ENCODE results near the gene TAC3.
A peak's percentile ranks its signal among the peaks of the same experiment; 100 is the strongest.
"Not testable (repeated sequence)": the region's sequence is repeated elsewhere in the genome, so short reads cannot be mapped to it uniquely, and the experiment has no call there.

The TAC3 gene

DNA sequence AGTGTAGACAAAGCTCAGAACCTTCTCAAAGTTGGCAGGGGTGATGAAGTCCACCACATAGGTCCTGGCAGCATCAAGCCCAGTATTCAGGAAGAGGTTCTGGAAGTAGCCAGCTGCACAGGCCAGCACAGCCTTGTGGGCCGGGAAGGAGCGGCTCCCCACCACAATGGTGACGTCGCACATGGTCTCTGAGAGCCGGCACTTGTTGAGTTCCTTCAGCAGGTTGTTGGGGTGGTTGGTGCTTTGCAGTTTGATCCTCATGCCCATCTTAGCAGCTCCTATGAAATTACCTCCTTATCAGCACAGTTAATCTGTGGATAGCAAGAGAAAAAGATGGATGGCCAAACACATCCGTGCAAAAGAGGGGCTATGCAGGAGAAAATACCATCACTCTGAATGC lies 11.7 kb downstream of the TAC3 start:
- DNase-seq (ENCODE audit: low read depth), result no peak

DNA sequence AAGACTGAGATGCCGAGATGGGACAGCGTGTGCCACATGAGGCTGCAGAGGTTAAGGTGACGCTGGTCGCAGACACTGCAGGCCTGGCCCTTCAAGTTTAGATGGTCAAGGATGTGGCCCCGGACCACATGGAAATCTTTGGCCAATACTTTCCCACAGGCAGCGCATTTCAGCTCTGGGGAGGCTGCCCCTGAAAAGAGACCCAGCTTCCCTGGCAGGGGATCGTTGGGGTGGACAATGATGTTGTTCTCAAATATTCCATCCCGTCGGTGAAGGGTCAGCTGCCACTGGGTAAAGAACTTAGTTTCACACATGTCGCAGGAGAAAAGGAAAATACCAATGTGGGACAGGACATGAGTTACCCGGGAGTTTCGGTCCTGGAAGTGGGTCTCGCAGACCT lies 12.9 kb downstream of the TAC3 start:
- no peak for DNase-seq (ENCODE audit: low read depth)

DNA sequence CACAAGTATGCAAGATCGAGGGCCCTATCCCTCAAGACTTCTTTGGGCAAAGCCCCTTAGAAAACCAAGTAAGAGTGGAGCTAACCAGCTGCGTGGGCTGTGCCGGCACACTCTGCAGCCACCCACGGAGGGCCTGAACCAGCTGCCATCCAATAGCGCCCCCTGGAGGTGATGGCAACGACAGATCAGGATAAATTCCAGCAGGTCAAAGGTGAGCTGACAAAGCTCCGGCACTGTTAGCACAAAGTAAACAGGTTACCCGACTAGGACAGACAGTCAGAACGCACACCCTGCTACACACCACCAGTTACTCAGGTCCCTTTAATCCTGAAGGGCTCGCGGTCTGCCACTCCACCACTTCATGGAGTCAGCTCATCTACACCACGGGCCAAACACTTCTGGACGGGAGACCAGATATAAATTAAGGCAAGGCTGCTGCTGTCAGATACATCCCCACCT lies 14.9 kb downstream of the TAC3 start:
- peak; percentile 30 for DNase-seq (ENCODE audit: low read depth)

DNA sequence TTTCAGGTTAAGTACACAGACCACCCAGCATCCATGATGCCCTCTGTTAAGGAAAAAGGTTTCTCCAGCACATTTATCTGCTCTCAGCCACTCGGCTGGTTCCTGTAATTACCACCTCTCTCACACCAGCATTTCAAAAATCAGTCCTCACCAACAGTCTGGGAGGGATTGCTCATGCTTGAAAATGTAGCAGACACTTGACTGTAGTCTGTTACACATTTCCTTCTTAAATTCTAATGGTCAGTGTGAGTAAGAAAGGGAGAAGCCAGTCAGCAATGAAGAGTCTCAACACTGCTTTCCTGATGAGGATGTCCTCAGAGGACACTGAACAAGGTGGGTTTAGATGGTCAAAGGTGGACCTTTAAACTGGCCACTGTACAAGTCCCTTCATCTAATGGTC lies 15.9 kb downstream of the TAC3 start:
- no peak for DNase-seq (ENCODE audit: low read depth)

DNA sequence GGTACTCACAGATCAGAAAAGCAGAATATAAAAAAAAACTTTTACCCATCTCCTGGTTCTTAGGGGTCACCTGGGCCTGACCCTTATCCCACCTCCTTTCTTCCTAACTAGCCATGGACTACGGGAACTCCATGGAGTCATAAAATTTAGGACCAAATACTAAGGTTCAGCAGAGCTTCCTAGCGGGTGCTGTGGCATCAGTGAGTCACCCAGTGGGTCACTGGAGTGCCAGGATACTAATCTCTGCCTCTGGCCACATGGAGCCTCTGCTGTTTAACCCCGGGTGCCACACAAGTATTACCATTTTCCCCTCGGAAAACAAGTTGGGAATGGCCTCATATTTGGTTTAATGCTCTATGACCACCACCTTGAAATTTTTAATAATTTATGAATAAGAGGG lies 16.9 kb downstream of the TAC3 start:
- DNase-seq (ENCODE audit: low read depth), result no peak

DNA sequence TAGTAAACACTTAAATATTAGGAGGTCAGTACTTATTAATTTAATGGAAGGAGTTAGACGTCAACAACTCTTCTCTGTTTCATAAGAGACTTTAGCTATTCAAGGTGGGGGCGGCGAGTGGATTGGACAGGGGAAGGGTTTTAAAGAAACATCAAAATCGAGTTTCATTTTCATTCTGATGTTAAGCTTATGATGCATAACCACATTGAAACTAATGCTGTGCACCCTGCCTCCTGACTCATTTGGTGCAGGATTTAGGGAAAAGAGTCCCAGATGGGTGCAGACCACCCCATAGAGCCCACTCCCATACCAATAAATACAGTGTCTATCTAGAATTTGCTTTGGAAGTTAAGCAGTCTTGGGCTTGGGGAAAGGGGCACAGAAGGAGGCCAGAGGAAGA lies 17.3 kb downstream of the TAC3 start:
- no peak for DNase-seq (ENCODE audit: low read depth)

DNA sequence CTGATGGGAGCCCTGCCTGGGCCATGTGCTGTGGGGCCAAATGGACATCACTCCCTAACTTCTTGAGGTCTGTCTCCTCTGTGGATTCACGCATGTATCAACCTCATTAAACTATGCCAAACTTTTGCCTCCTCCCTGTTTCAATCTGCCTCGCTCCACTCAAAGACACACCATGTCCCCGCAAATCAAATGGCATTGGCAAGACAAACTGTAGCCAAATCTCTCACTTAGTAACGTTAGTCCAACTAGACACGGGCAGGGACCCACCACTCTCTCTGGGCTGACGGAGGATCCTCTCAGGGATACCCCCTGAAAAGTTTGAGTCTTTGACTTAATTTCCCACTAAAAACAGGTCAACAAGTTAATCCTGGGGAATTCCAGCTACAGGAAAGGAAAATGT lies 18.0 kb downstream of the TAC3 start:
- DNase-seq (ENCODE audit: low read depth), result no peak

DNA sequence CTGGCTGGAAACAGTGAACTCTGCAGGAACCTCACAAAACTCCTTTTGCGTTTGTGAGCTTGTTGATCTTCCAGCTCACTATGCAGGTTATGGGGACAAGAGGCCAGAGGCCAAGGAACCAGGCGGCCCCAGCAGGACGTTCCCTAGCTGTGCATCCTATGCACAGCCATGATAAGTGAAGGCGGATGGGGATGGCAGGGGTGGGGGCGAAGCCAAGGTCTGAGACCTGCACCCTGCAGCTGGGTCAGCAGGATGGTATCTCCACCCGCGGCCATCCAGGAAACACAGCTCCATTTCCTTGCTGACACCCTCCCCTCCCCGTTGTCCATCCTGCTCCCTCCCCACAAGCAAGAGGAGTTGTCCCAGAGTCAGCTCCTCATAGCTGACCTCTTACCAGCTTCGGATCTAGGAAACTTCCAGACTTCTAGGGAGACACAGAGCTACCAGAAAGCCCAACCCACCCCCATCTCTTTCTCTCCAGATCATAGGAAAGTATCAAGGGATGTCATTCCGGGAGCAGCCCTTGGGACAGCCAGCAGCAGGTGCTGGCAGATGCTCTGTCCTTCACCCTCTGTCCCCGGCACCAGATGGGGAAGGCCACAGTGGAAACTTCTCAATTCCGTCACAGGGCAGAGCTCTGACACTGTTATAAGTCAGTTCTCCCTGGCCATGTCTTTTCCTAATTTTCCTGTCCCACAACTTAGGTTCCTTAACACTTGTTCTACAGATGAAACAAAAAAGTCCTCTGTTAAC lies 19.4 kb downstream of the TAC3 start:
- DNase-seq (ENCODE audit: low read depth), result no peak

DNA sequence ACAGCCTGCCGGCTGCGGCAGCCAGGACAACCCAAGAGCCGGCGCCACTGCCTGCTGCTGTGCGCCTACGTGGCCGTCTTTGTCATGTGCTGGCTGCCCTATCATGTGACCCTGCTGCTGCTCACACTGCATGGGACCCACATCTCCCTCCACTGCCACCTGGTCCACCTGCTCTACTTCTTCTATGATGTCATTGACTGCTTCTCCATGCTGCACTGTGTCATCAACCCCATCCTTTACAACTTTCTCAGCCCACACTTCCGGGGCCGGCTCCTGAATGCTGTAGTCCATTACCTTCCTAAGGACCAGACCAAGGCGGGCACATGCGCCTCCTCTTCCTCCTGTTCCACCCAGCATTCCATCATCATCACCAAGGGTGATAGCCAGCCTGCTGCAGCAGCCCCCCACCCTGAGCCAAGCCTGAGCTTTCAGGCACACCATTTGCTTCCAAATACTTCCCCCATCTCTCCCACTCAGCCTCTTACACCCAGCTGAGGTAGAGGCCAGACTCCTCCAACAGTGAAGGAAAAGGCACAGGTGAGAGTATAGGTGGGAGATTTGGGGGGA lies 20.3 kb downstream of the TAC3 start:
- no peak for DNase-seq (ENCODE audit: low read depth)

DNA sequence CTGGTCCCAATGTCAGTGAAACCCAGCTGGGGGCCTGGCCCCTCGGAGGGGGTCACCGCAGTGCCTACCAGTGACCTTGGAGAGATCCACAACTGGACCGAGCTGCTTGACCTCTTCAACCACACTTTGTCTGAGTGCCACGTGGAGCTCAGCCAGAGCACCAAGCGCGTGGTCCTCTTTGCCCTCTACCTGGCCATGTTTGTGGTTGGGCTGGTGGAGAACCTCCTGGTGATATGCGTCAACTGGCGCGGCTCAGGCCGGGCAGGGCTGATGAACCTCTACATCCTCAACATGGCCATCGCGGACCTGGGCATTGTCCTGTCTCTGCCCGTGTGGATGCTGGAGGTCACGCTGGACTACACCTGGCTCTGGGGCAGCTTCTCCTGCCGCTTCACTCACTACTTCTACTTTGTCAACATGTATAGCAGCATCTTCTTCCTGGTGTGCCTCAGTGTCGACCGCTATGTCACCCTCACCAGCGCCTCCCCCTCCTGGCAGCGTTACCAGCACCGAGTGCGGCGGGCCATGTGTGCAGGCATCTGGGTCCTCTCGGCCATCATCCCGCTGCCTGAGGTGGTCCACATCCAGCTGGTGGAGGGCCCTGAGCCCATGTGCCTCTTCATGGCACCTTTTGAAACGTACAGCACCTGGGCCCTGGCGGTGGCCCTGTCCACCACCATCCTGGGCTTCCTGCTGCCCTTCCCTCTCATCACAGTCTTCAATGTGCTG lies 21.0 kb downstream of the TAC3 start:
- DNase-seq (ENCODE audit: low read depth), result no peak

DNA sequence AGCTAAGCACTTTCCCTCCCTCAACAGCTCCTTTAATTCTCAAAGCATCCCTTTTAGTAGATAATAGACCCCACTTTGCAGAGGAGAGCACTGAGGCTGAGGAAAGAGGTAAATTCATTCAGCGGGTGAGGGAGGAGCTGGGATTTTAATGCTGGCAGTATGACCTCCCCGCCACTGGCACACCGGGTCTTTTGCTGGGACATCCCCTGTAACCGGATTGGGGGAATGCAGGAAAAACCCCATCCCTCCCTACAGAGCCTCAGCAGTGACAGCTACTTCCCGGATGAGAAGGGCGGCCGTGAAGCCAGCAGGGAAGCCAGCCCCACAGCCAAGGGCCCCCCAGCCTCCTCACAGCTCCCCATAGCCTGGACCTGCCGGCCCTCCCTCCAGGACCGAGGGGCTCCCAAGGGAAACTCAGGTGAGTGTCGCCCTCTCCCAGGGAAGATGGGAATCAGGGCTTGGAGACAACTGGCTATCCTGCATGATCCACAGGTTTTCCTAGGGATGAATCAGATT lies 22.0 kb downstream of the TAC3 start:
- DNase-seq (ENCODE audit: low read depth), result no peak

DNA sequence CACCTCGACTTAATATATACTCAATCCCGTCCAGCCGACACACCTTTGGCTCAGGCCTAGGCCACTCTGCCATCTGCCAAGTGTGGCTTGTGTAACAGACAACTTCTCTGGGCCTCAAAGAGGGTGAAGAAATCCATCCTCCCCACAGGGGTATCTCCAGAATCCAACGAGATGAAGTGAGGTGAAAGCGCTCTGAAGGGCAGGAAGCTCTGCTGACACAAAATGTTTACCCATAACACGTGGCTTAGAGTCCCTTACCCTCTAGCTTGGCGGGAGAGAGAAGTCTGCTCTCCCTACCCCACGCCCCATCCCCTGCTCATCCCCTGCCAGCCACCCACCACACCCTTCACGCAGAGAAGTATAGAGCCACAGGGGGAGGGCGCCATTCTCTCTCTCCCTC lies 23.0 kb downstream of the TAC3 start:
- no peak for DNase-seq (ENCODE audit: low read depth)

DNA sequence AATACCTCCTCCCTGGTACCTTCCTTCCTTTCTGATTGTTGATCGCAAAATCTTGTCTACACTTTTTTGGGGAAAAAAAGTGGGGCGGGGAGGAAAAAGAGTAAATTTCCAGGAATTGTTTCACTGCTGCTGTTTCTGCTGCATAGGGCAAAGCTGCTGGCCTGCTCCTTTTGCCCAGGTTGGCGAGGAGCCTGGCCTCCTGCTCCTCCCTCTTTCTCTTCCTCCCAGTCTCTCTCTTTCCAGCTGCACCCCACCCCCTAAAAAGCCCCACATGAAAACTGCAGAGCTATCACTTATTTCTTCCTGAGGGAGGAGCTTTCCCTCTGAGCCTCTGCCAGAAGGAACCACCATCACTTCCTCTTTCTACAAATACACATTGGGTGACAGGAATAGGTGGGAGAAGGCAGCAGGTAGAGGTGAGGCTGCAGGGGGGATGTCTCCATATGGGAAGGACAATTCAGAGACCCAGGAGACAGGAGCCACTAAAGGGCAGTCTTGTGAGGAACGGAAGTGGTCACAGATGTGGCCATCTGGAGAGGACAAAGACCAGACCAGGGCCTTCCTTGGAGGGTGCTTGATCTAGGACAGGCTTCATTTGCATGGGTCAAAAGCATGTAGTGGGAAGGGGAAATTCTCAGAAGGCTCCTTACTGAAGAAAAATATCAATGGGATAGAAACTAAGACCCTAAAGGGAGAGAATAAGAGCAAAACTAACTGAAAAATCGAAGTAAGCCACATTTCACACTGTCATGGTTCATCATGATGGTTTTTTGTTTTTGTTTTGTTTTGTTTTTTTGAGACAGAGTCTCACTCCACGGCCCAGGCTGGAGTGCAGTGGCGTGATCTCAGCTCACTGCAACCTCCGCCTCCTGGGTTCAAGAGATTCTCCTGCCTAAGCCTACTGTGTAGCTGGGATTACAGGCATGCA lies 24.7 kb downstream of the TAC3 start:
- DNase-seq (ENCODE audit: low read depth), result no peak

DNA sequence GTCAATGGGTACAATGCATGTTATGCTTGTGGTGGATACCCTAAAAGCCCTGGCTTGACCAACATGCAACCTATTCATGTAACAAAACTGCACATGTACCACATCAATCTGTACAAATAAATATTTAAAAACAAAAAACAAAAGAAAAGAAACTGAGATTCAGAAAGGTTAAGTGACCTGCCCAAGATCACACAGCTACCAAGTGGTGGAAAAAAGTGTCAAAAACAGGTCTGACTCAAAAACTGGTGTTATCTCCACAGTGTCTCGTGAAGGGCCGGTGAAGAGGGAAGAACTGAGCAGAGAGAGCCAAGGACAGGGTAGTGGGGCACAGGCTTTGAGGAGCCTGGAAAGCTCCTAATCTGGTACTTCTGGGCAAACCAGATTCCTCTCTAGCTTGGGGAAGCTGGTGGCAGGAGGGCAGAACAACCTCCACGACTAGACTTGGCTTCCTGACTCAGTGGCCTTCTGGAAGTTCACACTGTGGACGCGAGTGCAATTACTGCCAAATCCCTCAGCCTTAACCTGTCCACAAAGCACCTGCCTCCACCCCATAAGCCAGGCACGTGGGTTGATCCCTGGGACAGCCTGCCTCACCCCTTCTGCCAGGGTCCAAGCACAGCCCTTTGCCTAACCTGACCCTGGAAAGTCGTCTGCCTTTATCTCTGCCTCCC lies 25.5 kb downstream of the TAC3 start:
- no peak for DNase-seq (ENCODE audit: low read depth)

DNA sequence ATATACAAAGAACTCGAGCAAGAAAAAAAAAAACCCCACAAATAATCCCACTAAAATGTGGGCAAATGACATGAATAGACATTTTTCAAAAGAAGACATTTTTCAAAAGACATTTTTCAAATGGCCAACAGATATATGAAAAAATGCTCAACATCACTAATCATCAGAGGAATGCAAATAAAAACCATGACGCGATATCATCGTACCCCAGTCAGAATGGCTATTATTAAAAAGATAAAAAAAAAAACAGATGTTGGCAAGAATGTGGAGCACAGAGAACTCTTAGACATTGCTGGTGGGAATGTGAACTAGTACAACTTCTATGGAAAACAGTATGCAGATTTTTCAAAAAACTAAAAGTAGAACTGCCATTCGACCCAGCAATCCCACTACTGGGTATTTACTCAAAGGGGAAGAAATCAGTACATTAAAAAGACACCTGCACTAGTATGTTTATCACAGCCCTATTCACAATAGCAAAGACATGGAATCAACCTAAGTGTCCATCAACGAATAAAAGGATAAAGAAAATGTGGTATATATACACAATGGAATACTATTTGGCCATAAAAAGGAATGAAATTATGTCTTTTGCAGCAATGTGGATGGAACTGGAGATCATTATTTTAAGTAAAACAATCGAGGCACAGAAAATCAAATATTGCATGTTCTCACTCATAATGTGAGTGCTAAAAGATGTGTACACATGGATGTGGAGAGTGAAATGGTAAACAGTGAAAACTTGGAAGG lies 26.3 kb downstream of the TAC3 start:
- DNase-seq (ENCODE audit: low read depth), result no peak

DNA sequence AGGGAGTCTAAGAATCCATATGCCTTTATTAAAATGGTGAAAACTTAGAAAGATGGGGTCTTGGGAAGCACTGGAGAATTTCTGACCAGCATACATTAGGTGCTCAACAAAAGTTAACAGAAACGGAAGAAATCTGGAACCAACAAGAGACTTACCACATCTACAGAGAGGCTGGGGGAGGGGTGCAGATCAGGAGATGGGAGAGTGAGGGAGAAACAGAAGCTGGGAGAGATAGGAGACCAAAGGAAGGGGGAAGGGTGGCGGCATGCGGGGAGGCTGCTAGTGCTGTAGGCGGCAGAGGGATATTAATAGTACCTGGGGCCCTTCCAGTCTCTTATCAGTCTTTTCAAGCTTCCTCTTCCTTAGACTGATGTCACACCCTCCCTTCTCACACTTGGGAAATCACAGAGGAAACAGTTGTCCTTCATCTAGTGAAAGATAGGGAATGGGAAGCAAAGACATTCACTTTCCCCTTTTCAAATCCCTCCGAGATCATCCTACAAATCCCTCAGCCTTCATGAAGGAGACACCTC lies 28.1 kb downstream of the TAC3 start:
- no peak for DNase-seq (ENCODE audit: low read depth)

DNA sequence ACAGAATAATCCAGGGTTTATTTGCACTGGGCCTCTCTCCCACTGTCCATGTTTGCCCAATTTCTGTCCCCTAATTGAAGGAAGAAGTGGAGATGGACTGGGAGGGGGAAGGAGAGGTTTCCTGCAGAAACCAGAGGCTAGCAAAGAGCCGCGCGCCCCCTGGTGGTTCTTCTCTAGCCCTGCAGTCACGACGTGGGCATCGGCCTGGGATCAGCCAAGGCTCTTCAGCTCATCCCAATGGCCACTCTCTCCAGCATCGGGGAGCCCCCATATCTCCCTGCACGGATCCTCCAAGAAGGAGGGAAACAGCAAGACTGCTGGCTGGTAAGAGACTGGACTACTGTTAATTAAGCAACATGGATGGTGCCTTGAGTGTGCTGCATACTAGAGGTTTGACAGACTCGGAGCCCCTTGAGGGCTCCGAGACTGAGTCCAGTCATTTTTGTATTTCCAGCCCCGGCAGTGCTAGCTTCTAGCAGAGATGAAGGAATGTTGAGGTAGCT lies 28.7 kb downstream of the TAC3 start:
- peak; percentile 68 for DNase-seq (ENCODE audit: low read depth)

DNA sequence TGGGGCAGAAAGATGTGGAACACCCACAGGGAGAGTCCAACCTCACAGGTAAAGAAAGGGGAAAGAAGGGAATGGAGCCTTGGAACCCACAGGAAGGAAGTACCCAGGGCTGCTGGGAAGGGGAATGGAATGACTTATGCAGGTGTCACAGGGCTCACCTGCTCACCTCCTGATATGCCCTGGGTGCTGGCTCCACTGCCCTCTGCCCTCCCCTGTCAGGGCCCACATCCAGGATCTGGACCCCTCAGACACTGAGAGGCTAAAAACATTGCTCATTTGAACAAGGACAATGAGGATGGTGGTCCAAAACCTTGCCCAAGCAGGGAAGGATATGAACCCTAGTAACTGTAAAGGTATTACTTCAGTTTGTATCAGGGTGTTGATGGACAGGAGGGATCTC lies 29.3 kb downstream of the TAC3 start:
- DNase-seq (ENCODE audit: low read depth), result no peak

DNA sequence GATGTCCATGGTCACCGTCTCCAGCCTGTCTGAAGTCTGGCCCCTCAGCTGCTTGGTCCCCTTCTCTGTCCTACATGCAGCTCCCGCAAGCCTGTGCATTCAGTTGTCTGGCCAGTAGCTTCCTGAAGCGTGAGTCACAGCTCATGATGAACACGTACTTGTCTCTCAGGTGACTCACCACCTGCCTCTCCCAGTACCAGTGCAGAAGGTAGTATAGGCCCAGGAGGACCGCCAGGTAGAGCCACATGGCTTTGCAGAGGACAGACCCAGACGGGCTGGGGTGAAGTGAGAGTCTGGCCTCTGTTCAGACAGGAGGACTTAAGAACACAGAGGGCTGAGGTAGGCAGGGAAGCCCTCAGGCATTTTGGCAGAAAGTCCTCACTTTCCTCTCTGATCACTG lies 30.6 kb downstream of the TAC3 start:
- DNase-seq (ENCODE audit: low read depth), result not testable (repeated sequence)

DNA sequence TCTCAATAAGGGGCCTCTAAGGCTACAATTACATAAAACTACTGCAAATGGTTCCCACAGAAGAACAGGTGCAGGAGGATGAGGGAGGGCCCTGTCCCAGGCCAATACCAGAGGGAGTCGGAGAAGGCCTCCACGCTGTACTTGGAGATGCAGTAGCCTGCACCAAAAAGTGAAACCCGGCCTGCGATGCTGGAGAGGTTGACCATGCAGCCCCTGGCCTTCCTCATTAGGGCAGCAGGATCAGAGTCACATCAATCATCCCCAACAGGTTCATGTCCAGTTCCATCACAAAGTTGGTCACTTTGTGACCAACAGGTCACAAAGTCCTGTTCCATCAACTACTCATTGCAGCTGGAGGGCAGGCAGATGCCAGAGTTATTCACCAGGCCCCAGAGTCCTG lies 32.9 kb downstream of the TAC3 start:
- no peak for DNase-seq (ENCODE audit: low read depth)
